GM23248 (cell line): Measurements from ENCODE around the gene ITLN1.

ENCODE experiments used
- EZH2 ChIP-seq: fragments of 200-600 bp; sonication (generic); IDR thresholded peaks from 2 replicates; pipeline ENCODE4 v1.6.1; 2018; ENCODE audit warnings: antibody characterized with exemption, mild to moderate bottlenecking; ENCODE audit not compliant: insufficient read depth, poor library complexity, severe bottlenecking
- EZH2phosphoT487 ChIP-seq: fragments of 200-600 bp; sonication (generic); IDR thresholded peaks from 2 replicates; pipeline ENCODE4 v1.6.1; 2018; ENCODE audit warnings: antibody characterized with exemption, moderate library complexity, mild to moderate bottlenecking, low read depth; ENCODE audit not compliant: insufficient read depth

GRCh38 chr1:160863774-160864131 is 21.2 kb downstream of the ITLN1 start:
- TF ChIP-seq EZH2 (no peak), EZH2phosphoT487 (no peak)
